Tibial nerve (tissue), 4 donors: ENCODE data around the gene KDM4B. TPM values are rescaled to one million over a fixed set of nuclear protein-coding genes. Genes with fewer than 3 reads are reported as not detected.

ENCODE experiments used
- DNase-seq, 2 donors: peaks; one replicate each; pipeline ENCODE4 v3.0.0-alpha.2; 2019; ENCODE audit warnings: low spot score in 2 of 2
- H3K27ac ChIP-seq, 4 donors: fragments of 200-600 bp; sonication (generic) in 3 of 4; one replicate each; pipeline ENCODE4 v1.5.1; 2017 to 2019; ENCODE audit warnings: mild to moderate bottlenecking in 1 of 4
- H3K27me3 ChIP-seq, 2 donors: fragments of 200-600 bp; sonication (generic) in 1 of 2; one replicate each; pipeline versions ENCODE4 v1.5.1 to v1.6.0; 2017 to 2019
- H3K36me3 ChIP-seq, 3 donors: fragments of 200-600 bp; sonication (generic); one replicate each; pipeline ENCODE4 v1.5.1; 2018 to 2019
- H3K4me1 ChIP-seq, 4 donors: fragments of 200-600 bp; sonication (generic) in 3 of 4; one replicate each; pipeline ENCODE4 v1.5.1; 2017 to 2019
- H3K4me3 ChIP-seq, 4 donors: fragments of 200-600 bp; sonication (generic) in 3 of 4; one replicate each; pipeline ENCODE4 v1.5.1; 2017 to 2019; ENCODE audit warnings: mild to moderate bottlenecking in 1 of 4, moderate library complexity in 1 of 4
- H3K9me3 ChIP-seq, 4 donors: fragments of 200-600 bp; sonication (generic) in 3 of 4; one replicate each; pipeline ENCODE4 v1.5.1; 2017 to 2019
- EP300 ChIP-seq, 2 donors: sonication (generic); formaldehyde crosslinking; IDR thresholded peaks; one replicate each; pipeline ENCODE4 v1.6.1; 2017; ENCODE audit warnings: antibody characterized with exemption in 2 of 2, mild to moderate bottlenecking in 1 of 2
- POLR2A ChIP-seq, 2 donors: fragments of 450-650 bp; IDR thresholded peaks; one replicate each; pipeline ENCODE4 v1.6.1; 2017; ENCODE audit warnings: antibody characterized with exemption in 2 of 2, mild to moderate bottlenecking in 2 of 2, moderate library complexity in 2 of 2
- WGBS, 2 donors: methylation state at CpG; one replicate each; pipeline ENCODE4 v1.1.5; 2018; 5-methylcytosine and 5-hydroxymethylcytosine counted together
- total RNA-seq, 4 donors: library from RNA; depleted of rRNA; stranded (reverse); fragments of >200 nt; gene quantifications; one replicate each; pipeline ENCODE4 v1.1.0, GENCODE V29; 2016
- TF ChIP-seq, protein P1 (sequence below), 5 experiments: fragments of 200-600 bp in 3 of 5; fragments of 450-650 bp in 2 of 5; sonication (generic) in 3 of 5; IDR thresholded peaks; one replicate each; pipeline ENCODE4 v1.5.1; 2016 to 2019; ENCODE audit warnings: antibody characterized with exemption in 5 of 5, mild to moderate bottlenecking in 3 of 5, moderate library complexity in 2 of 5

Gene KDM4B
- total RNA-seq, 4 donors from 2014 or later = 37.8 to 72.4 (median 57.2) TPM

DNA sequence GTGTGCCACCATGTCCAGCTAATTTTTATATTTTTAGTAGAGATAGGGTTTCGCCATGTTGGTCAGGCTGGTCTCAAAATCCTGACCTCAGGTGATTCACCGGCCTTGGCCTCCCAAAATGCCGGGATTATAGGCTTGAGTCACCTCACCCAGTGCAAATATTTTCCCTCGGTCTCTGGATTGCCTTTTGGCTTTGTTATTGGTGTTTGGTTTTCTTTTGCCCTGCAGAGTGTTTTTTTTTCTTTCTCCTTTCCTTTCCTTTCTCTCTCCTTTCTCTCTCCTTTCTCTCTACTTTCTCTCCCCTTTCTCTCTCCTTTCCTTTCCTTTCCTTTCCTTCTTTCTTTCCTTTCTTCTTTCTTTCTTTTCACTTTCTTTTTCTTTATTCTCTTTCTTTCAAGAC lies 33.2 kb downstream of the KDM4B start:
- TF ChIP-seq EP300 (IDR thresholded peaks at IDR 0.05) = no peak
- TF ChIP-seq POLR2A (IDR thresholded peaks at IDR 0.05) = no peak
- TF ChIP-seq, protein P1, sequence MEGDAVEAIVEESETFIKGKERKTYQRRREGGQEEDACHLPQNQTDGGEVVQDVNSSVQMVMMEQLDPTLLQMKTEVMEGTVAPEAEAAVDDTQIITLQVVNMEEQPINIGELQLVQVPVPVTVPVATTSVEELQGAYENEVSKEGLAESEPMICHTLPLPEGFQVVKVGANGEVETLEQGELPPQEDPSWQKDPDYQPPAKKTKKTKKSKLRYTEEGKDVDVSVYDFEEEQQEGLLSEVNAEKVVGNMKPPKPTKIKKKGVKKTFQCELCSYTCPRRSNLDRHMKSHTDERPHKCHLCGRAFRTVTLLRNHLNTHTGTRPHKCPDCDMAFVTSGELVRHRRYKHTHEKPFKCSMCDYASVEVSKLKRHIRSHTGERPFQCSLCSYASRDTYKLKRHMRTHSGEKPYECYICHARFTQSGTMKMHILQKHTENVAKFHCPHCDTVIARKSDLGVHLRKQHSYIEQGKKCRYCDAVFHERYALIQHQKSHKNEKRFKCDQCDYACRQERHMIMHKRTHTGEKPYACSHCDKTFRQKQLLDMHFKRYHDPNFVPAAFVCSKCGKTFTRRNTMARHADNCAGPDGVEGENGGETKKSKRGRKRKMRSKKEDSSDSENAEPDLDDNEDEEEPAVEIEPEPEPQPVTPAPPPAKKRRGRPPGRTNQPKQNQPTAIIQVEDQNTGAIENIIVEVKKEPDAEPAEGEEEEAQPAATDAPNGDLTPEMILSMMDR (IDR thresholded peaks at IDR 0.05) = no peak
- WGBS, 2 donors = 80 to 82% methylated on average over 4 of the region's 4 CpGs
- Histone ChIP-seq H3K4me3 (no peak overlapping the region), H3K9me3 (peaks cover 0 to 1% (median 0%) of the 10 kb centered on the region in 4 donors), H3K4me1 (peaks cover 0 to 24% (median 0%) of the 10 kb centered on the region in 4 donors), H3K27me3 (no peaks in the 10 kb centered on the region), H3K36me3 (peaks cover 0 to 26% (median 0%) of the 10 kb centered on the region in 3 donors), H3K27ac (peak overlapping the region in 1 of 4 donors; percentile 23)
- no peak for DNase-seq

DNA sequence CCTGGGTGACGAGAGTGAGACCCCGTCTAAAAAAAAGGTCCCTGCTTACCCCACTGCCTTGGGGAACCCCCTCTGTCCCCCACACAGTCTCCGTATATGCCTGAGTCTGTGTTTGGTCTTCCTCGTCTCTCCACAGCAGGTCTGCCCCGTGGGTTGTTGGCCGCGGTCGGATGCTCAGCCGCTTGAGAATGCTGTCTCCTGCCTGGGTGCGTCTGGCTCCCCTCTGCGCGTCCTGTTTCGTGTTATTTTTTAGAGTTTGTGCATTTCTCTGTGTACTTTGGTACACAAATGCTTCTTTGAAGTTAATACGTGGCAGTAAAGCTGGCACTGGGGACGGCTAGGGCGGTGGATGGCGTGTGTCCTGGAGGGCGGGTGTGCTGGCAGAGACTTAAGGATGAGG lies 34.9 kb downstream of the KDM4B start:
- TF ChIP-seq, protein P1 (IDR thresholded peaks at IDR 0.05) = no peak
- TF ChIP-seq POLR2A (IDR thresholded peaks at IDR 0.05) = no peak
- no peak for TF ChIP-seq EP300 (IDR thresholded peaks at IDR 0.05)
- 78 to 84% methylated on average over 18 of the region's 18 CpGs for WGBS, 2 donors
- H3K27ac ChIP-seq = no peak overlapping the region
- no peaks in the 10 kb centered on the region for H3K27me3 ChIP-seq
- DNase-seq = no peak
- peaks cover 0 to 10% (median 0%) of the 10 kb centered on the region in 4 donors for H3K9me3 ChIP-seq
- peaks cover 0 to 24% (median 0%) of the 10 kb centered on the region in 4 donors for H3K4me1 ChIP-seq
- H3K36me3 ChIP-seq = peaks cover 0 to 17% (median 0%) of the 10 kb centered on the region in 3 donors
- H3K4me3 ChIP-seq = no peak overlapping the region

DNA sequence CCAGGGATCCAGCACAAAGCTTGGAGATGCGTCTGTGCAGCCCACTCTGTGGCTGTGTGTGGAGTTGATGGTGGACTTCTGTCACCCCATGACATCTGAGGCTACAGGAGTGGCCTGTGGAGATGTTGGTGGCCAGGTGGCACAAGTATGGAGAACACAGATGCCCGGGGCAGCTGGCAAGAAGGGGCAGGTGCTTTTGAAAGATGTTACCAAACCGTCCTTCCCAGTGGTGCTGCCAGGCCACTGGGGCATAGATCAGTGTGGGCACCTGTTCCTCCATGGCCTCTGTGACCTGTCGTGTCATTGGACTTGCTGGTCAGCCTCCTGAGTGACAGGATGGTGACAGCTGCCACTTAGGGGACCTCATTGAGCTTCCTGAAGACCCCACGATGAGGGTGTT lies 36.2 kb downstream of the KDM4B start:
- no peak overlapping the region for H3K4me3 ChIP-seq
- peaks cover 0 to 24% (median 0%) of the 10 kb centered on the region in 4 donors for H3K4me1 ChIP-seq
- H3K27ac ChIP-seq = no peak overlapping the region
- 82 to 94% methylated on average over 4 to 5 of the region's 5 CpGs for WGBS, 2 donors
- H3K9me3 ChIP-seq = peaks cover 0 to 10% (median 0%) of the 10 kb centered on the region in 4 donors
- H3K27me3 ChIP-seq = no peaks in the 10 kb centered on the region
- no peak for DNase-seq
- H3K36me3 ChIP-seq = peaks cover 0 to 17% (median 0%) of the 10 kb centered on the region in 3 donors
- TF ChIP-seq EP300 (IDR thresholded peaks at IDR 0.05) (no peak), POLR2A (IDR thresholded peaks at IDR 0.05) (no peak)
- TF ChIP-seq, protein P1 (IDR thresholded peaks at IDR 0.05) = no peak

DNA sequence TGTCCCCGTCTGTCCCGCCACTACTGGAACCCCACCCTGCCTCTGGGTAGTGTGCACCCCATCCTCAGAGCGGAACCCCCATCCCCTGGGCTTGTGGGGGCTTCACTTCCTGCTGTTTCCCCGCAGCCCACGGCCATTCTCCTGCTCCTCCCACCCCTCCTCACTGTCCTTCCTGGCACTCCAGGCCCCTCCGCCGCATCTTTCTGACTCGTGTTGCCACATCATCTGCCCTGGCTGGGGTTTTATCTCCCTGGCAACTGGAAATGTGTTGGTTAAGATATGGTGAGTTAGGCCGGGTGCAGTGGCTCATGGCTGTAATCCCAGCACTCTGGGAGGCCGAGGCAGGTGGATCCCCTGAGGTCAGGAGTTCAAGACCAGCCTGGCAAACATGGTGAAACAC lies 37.3 kb downstream of the KDM4B start:
- WGBS, 2 donors = 71 to 74% methylated on average over 10 of the region's 10 CpGs
- no peaks in the 10 kb centered on the region for H3K27me3 ChIP-seq
- peaks cover 0 to 16% (median 0%) of the 10 kb centered on the region in 3 donors for H3K36me3 ChIP-seq
- H3K4me3 ChIP-seq = no peak overlapping the region
- no peak for DNase-seq
- TF ChIP-seq, protein P1 (IDR thresholded peaks at IDR 0.05) = no peak
- no peak for TF ChIP-seq EP300 (IDR thresholded peaks at IDR 0.05)
- no peak for TF ChIP-seq POLR2A (IDR thresholded peaks at IDR 0.05)
- no peak overlapping the region for H3K27ac ChIP-seq
- H3K4me1 ChIP-seq = peaks cover 0 to 33% (median 0%) of the 10 kb centered on the region in 4 donors
- H3K9me3 ChIP-seq = peaks cover 0 to 10% (median 0%) of the 10 kb centered on the region in 4 donors

DNA sequence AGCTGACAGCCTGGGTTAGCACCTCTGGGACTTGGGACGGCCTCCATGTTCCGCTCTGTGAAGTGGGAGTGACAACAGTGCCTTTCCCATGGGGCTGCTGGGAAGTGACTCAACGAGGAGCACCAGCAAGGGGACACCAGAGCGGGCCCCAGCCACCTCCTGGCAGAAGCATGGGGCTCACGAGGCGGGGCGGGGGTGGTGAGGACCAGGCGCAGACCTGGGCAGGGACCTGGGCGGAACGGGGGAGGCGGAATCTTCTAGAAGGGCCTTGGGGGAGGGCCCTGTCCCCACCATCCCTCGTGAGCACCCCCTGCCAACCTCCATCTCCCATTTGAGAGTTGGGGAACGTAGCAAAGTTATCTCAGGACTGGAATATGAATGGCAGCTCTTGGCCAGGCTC lies 37.9 kb downstream of the KDM4B start:
- H3K27ac ChIP-seq = no peak overlapping the region
- H3K27me3 ChIP-seq = no peaks in the 10 kb centered on the region
- H3K9me3 ChIP-seq = peaks cover 0 to 10% (median 0%) of the 10 kb centered on the region in 4 donors
- 92 to 96% methylated on average over 13 of the region's 13 CpGs for WGBS, 2 donors
- no peak for DNase-seq
- TF ChIP-seq POLR2A (IDR thresholded peaks at IDR 0.05) (no peak), EP300 (IDR thresholded peaks at IDR 0.05) (no peak)
- TF ChIP-seq, protein P1 (IDR thresholded peaks at IDR 0.05) = no peak
- H3K36me3 ChIP-seq = peaks cover 0 to 13% (median 0%) of the 10 kb centered on the region in 3 donors
- H3K4me3 ChIP-seq = no peak overlapping the region
- peaks cover 0 to 36% (median 0%) of the 10 kb centered on the region in 4 donors for H3K4me1 ChIP-seq
